ENCODE results near the gene SMDT1. TPM values are rescaled to one million over a fixed set of nuclear protein-coding genes. Genes with fewer than 3 reads are reported as not detected.

SMDT1 gene
- total and polyA plus RNA-seq, 10 of the 15 experiments (the other 5 are each of a cell fraction or from before 2014, with no cell fraction given), result 19.7 to 176 (median 66.3) TPM

- TF ChIP-seq CTCF (IDR thresholded peaks at IDR 0.05 in 2 of 3, conservative IDR thresholded peaks at IDR 0.05 in 1 of 3; ENCODE audit: control insufficient read depth in 2 of 3, extremely low read depth in 1 of 3, insufficient read depth in 1 of 3, low read depth in 3 of 3, low read length in 3 of 3) (no peak), POLR2A (IDR thresholded peaks at IDR 0.05; ENCODE audit: low read depth, low read length) (no peak), EGR1 (IDR thresholded peaks at IDR 0.05; ENCODE audit: borderline replicate concordance in 1 of 2, low read depth in 2 of 2, low read length in 2 of 2) (no peak)
Measured at GRCh38 chr22:42035256-42035655, 44.2 kb upstream of the SMDT1 start (continued).

- ChIA-PET CTCF (interaction anchor here (0.6 to 0.9 kb wide), 2 partner anchors 127 to 424 kb away, joined by 3 read pairs; no protein-coding TSS in a partner anchor), POLR2A (interaction anchor here (0.9 kb wide), 1 partner anchor 8 kb away, joined by 4 read pairs; no protein-coding TSS in a partner anchor), RAD21 (ENCODE audit: unreplicated experiment) (interaction anchor here (0.7 kb wide), 1 partner anchor 193 kb away, joined by 3 read pairs; no protein-coding TSS in a partner anchor), SMC1A (ENCODE audit: uncharacterized antibody, unreplicated experiment) (interaction anchor here (0.8 to 1.4 kb wide), 2 partner anchors 9 to 30 kb away, joined by 3 to 4 read pairs; no protein-coding TSS in a partner anchor)
- WGBS (ENCODE audit: insufficient coverage, insufficient replicate concordance, low lambda C conversion rate, missing lambda C conversion rate), result 89% methylated on average over 5 of the region's 5 CpGs
- intact Hi-C loops (cut with micrococcal nuclease; ENCODE audit: unreplicated experiment), result no loop called here
- H3K9me3 ChIP-seq (replicated peaks; ENCODE audit: control insufficient read depth, insufficient read depth, low read length), result peaks cover 8% of the 10 kb centered on the region; the same call in 2 of the 3 replicates
- FAIRE-seq (no peak), ATAC-seq (no peak), DNase-seq (ENCODE audit: low read depth, low spot score) (no peak)
- in situ Hi-C loops (cut with MboI), result no loop called here
- H2AFZ ChIP-seq (ENCODE audit: control insufficient read depth, low read depth, low read length), result no peak overlapping the region
- no peak overlapping the region for H3K4me3 ChIP-seq
- no peaks in the 10 kb centered on the region for H3K27me3 ChIP-seq (replicated peaks in 1 of 2; ENCODE audit: control insufficient read depth in 2 of 2, insufficient read depth in 2 of 2, low read length in 1 of 2)
- no peak overlapping the region for H3K4me2 ChIP-seq (ENCODE audit: control insufficient read depth, insufficient read depth)
- no peaks in the 10 kb centered on the region for H3K79me2 ChIP-seq (ENCODE audit: control insufficient read depth, insufficient read depth, low read length)
- H3K27ac ChIP-seq (ENCODE audit: control insufficient read depth, insufficient read depth), result no peak overlapping the region
- H4K20me1 ChIP-seq (ENCODE audit: control insufficient read depth, insufficient read depth), result no peaks in the 10 kb centered on the region
- no peaks in the 10 kb centered on the region for H3K4me1 ChIP-seq (ENCODE audit: control insufficient read depth, insufficient read depth, low read length)
- H3K36me3 ChIP-seq (ENCODE audit: control insufficient read depth in 2 of 2, insufficient read depth in 2 of 2, low read length in 1 of 2), result no peaks in the 10 kb centered on the region
- BruUV-seq (replicated peaks), result no TSS peak
- no peak overlapping the region for H3K9ac ChIP-seq (ENCODE audit: control insufficient read depth, insufficient read depth, low read length)
- TF ChIP-seq TCF12 (IDR thresholded peaks at IDR 0.05; ENCODE audit: low read depth, low read length) (no peak), ZBTB33 (IDR thresholded peaks at IDR 0.05) (no peak), ASH2L (IDR thresholded peaks at IDR 0.05; ENCODE audit: borderline replicate concordance, low read depth) (no peak), NFXL1 (IDR thresholded peaks at IDR 0.05; ENCODE audit: borderline replicate concordance) (no peak), E2F4 (IDR thresholded peaks at IDR 0.05; ENCODE audit: low read depth, low read length) (no peak), ATF3 (IDR thresholded peaks at IDR 0.05; ENCODE audit: borderline replicate concordance, extremely low read depth, low read depth, low read length) (no peak), PML (IDR thresholded peaks at IDR 0.05; ENCODE audit: low read length) (no peak), TCF3 (IDR thresholded peaks at IDR 0.05; ENCODE audit: borderline replicate concordance, insufficient read depth, low read depth, low read length) (no peak), ZBED1 (IDR thresholded peaks at IDR 0.05; ENCODE audit: borderline replicate concordance) (no peak), MLLT1 (IDR thresholded peaks at IDR 0.05) (no peak)
Measured at GRCh38 chr22:42039271-42039670, 40.2 kb upstream of the SMDT1 start.
